GM23338 (cell line): ENCODE data around the gene SLC7A6. TPM values are rescaled to one million over a fixed set of nuclear protein-coding genes. Genes with fewer than 3 reads are reported as not detected.

ENCODE experiments used
- ATAC-seq: fragments of 200-7000 bp; cut with Tn5 transposase; 3 replicates; pipeline ENCODE4 v1.9.1; 2020
- DNase-seq: peaks from one replicate; pipeline ENCODE4 v3.0.0-alpha.2; 2015; ENCODE audit warnings: low spot score
- H2AFZ ChIP-seq: fragments of 200-600 bp; sonication (generic); 2 replicates; pipeline ENCODE4 v1.8.0; 2016; ENCODE audit warnings: antibody characterized with exemption, mild to moderate bottlenecking, moderate library complexity
- H3F3A ChIP-seq: fragments of 200-600 bp; sonication (generic); replicated peaks from 2 replicates; pipeline ENCODE4 v1.8.0; 2017; ENCODE audit warnings: antibody characterized with exemption, mixed run types, low read depth
- H3K27ac ChIP-seq: fragments of 200-600 bp; sonication (generic); 2 replicates; pipeline ENCODE4 v1.6.1; 2016; ENCODE audit warnings: low read depth
- H3K27me3 ChIP-seq: fragments of 200-600 bp; sonication (generic); 2 replicates; pipeline ENCODE4 v1.8.0; 2016; ENCODE audit warnings: mild to moderate bottlenecking, mixed run types, moderate library complexity; ENCODE audit not compliant: insufficient read depth
- H3K36me3 ChIP-seq: fragments of 200-600 bp; sonication (generic); 2 replicates; pipeline ENCODE4 v1.8.0; 2016; ENCODE audit warnings: mild to moderate bottlenecking; ENCODE audit not compliant: insufficient read depth
- H3K4me1 ChIP-seq: fragments of 200-600 bp; sonication (generic); 2 replicates; pipeline ENCODE4 v1.8.0; 2016; ENCODE audit warnings: mild to moderate bottlenecking, moderate library complexity; ENCODE audit not compliant: insufficient read depth
- H3K4me2 ChIP-seq: fragments of 200-600 bp; sonication (generic); 2 replicates; pipeline ENCODE4 v1.7.1; 2017; ENCODE audit warnings: mixed run types
- H3K4me3 ChIP-seq: fragments of 200-600 bp; sonication (generic); 2 replicates; pipeline ENCODE4 v1.6.1; 2016; ENCODE audit warnings: mixed run types
- H3K79me2 ChIP-seq: fragments of 200-600 bp; sonication (generic); replicated peaks from 2 replicates; pipeline ENCODE4 v1.8.0; 2017; ENCODE audit warnings: mild to moderate bottlenecking; ENCODE audit not compliant: insufficient read depth
- H3K9me2 ChIP-seq: fragments of 200-600 bp; sonication (generic); 2 replicates; pipeline ENCODE4 v1.8.0; 2017; ENCODE audit not compliant: insufficient read depth
- H4K20me1 ChIP-seq: fragments of 200-600 bp; sonication (generic); replicated peaks from 2 replicates; pipeline ENCODE4 v1.8.0; 2017; ENCODE audit warnings: mild to moderate bottlenecking; ENCODE audit not compliant: insufficient read depth
- H3K27ac Mint-ChIP-seq: 2 replicates; pipeline ENCODE4 v1.8.0; 2020; ENCODE audit warnings: inconsistent platforms, mild to moderate bottlenecking, moderate library complexity, mixed read lengths
- H3K27me3 Mint-ChIP-seq: 3 replicates; pipeline ENCODE4 v1.8.0; 2022; ENCODE audit warnings: low read depth, mild to moderate bottlenecking, moderate library complexity, mixed read lengths, inconsistent platforms; ENCODE audit not compliant: insufficient read depth, poor library complexity
- H3K36me3 Mint-ChIP-seq: 3 replicates; pipeline ENCODE4 v1.8.0; 2021; ENCODE audit warnings: low read depth, mild to moderate bottlenecking, inconsistent platforms, moderate library complexity, mixed read lengths
- H3K4me1 Mint-ChIP-seq: 3 replicates; pipeline ENCODE4 v1.8.0; 2020; ENCODE audit warnings: mild to moderate bottlenecking, inconsistent platforms, mixed read lengths
- H3K4me3 Mint-ChIP-seq: 3 replicates; pipeline ENCODE4 v1.8.0; 2021; ENCODE audit warnings: moderate library complexity, mild to moderate bottlenecking, inconsistent platforms, mixed read lengths
- H3K9me3 Mint-ChIP-seq: 3 replicates; pipeline ENCODE4 v1.8.0; 2020; ENCODE audit warnings: moderate library complexity, mild to moderate bottlenecking, inconsistent platforms, mixed read lengths
- CREB1 ChIP-seq: fragments of 250-450 bp; sonication (Bioruptor Pico); IDR thresholded peaks from 2 replicates; pipeline ENCODE4 v1.5.0; 2020; ENCODE audit warnings: low read depth, mild to moderate bottlenecking, moderate library complexity
- EZH2 ChIP-seq: fragments of 200-600 bp; sonication (generic); IDR thresholded peaks from one replicate; pipeline ENCODE4 v1.8.0; 2017; ENCODE audit warnings: antibody characterized with exemption, mild to moderate bottlenecking, low read depth; ENCODE audit not compliant: unreplicated experiment
- EZH2phosphoT487 ChIP-seq: fragments of 200-600 bp; sonication (generic); IDR thresholded peaks from one replicate; pipeline ENCODE4 v1.8.1; 2018; ENCODE audit warnings: antibody characterized with exemption; ENCODE audit not compliant: unreplicated experiment
- JUNB ChIP-seq: IDR thresholded peaks from one replicate; pipeline ENCODE4 v1.6.1; 2016; ENCODE audit warnings: antibody characterized with exemption; ENCODE audit not compliant: unreplicated experiment
- NANOG ChIP-seq: IDR thresholded peaks from 2 replicates; pipeline ENCODE4 v1.6.1; 2016; ENCODE audit warnings: antibody characterized with exemption, borderline replicate concordance
- POLR2AphosphoS5 ChIP-seq: IDR thresholded peaks from 2 replicates; pipeline ENCODE4 v1.6.1; 2016; ENCODE audit warnings: antibody characterized with exemption, low read depth
- STAT1 ChIP-seq: IDR thresholded peaks from one replicate; pipeline ENCODE4 v1.6.1; 2016; ENCODE audit warnings: antibody characterized with exemption; ENCODE audit not compliant: unreplicated experiment
- ZNF114 ChIP-seq: fragments of 250-450 bp; sonication (Bioruptor Pico); IDR thresholded peaks from 2 replicates; pipeline ENCODE4 v1.5.0; 2020; ENCODE audit warnings: mild to moderate bottlenecking, moderate library complexity
- ZNF331 ChIP-seq: fragments of 250-450 bp; sonication (Bioruptor Pico); IDR thresholded peaks from 2 replicates; pipeline ENCODE4 v1.5.0; 2020; ENCODE audit warnings: low read depth, mild to moderate bottlenecking, moderate library complexity
- polyA plus RNA-seq: library from polyadenylated mRNA; unstranded; fragments of >200 nt; fragmentation: Nextera tagmentation; extraction: Ambion mirVana; gene quantifications from 2 replicates; pipeline ENCODE4 v1.2.1, GENCODE V29; 2016
- total RNA-seq: library from RNA; depleted of rRNA; stranded (reverse); fragments of >200 nt; shearing (Covaris generic); gene quantifications from 2 replicates; pipeline ENCODE4 v1.2.3, GENCODE V29; 2014
- TF ChIP-seq, protein P1 (sequence below): IDR thresholded peaks from one replicate; pipeline ENCODE4 v1.6.1; 2018; ENCODE audit warnings: antibody characterized with exemption; ENCODE audit not compliant: unreplicated experiment
- TF ChIP-seq, protein P2 (sequence below), 2 experiments: fragments of 200-600 bp in 1 of 2; sonication (generic) in 1 of 2; conservative IDR thresholded peaks; 2 replicates each; pipeline versions ENCODE4 v1.5.1 to v1.6.1; 2016 to 2017; ENCODE audit warnings: antibody characterized with exemption in 2 of 2, low read depth in 2 of 2, mild to moderate bottlenecking in 2 of 2, moderate library complexity in 1 of 2
- TF ChIP-seq, protein P3 (sequence below): fragments of 250-450 bp; sonication (Bioruptor Pico); IDR thresholded peaks from 2 replicates; pipeline ENCODE4 v1.5.0; 2020; ENCODE audit warnings: mild to moderate bottlenecking, moderate library complexity
- TF ChIP-seq, protein P4 (sequence below): IDR thresholded peaks from 2 replicates; pipeline ENCODE4 v1.6.1; 2016; ENCODE audit warnings: antibody characterized with exemption

The SLC7A6 gene
- total and polyA plus RNA-seq, 2 experiments from 2014 or later: 16.6 to 30.9 TPM

DNA sequence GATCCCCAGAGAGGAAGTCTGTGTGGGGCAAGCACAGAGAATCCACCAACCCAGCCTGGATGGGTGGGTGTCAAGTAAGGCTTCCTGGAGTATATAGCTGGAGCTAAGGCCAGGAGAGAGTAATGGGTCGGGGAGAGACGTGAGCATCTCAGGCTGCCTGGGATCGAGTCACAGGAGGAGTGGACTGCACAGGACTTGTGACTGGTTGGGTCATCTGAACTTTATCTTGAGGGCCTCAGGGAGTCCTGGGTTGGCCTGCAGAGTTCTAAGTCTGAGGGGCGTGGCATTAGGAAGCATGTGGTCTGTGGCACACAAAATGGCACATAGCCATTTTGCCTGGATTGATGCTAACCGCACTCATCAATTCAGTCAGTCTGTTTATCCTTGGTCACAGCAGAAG lies 17.7 kb upstream of the SLC7A6 start:
- Histone ChIP-seq H3F3A (no peaks in the 10 kb centered on the region), H4K20me1 (no peaks in the 10 kb centered on the region), H2AFZ (no peak overlapping the region), H3K4me2 (no peak overlapping the region), H3K4me1 (no peaks in the 10 kb centered on the region; the same call in 1 of the 2 replicates), H3K27me3 (peaks cover 9% of the 10 kb centered on the region; the same call in 1 of the 2 replicates), H3K79me2 (no peaks in the 10 kb centered on the region), H3K4me3 (no peak overlapping the region), H3K36me3 (no peaks in the 10 kb centered on the region), H3K27ac (no peak overlapping the region), H3K9me2 (no peaks in the 10 kb centered on the region)
- H3K4me3 Mint-ChIP-seq: no peak overlapping the region
- DNase-seq (no peak), ATAC-seq (no peak)
- H3K9me3 Mint-ChIP-seq: no peaks in the 10 kb centered on the region
- H3K36me3 Mint-ChIP-seq: peaks cover 2% of the 10 kb centered on the region; the same call in 1 of the 3 replicates
- H3K4me1 Mint-ChIP-seq: 0 out of 3 replicates have a peak, but pooled peaks cover 4% of the 10 kb centered on the region
- H3K27me3 Mint-ChIP-seq: peaks cover 27% of the 10 kb centered on the region
- TF ChIP-seq, protein P1, sequence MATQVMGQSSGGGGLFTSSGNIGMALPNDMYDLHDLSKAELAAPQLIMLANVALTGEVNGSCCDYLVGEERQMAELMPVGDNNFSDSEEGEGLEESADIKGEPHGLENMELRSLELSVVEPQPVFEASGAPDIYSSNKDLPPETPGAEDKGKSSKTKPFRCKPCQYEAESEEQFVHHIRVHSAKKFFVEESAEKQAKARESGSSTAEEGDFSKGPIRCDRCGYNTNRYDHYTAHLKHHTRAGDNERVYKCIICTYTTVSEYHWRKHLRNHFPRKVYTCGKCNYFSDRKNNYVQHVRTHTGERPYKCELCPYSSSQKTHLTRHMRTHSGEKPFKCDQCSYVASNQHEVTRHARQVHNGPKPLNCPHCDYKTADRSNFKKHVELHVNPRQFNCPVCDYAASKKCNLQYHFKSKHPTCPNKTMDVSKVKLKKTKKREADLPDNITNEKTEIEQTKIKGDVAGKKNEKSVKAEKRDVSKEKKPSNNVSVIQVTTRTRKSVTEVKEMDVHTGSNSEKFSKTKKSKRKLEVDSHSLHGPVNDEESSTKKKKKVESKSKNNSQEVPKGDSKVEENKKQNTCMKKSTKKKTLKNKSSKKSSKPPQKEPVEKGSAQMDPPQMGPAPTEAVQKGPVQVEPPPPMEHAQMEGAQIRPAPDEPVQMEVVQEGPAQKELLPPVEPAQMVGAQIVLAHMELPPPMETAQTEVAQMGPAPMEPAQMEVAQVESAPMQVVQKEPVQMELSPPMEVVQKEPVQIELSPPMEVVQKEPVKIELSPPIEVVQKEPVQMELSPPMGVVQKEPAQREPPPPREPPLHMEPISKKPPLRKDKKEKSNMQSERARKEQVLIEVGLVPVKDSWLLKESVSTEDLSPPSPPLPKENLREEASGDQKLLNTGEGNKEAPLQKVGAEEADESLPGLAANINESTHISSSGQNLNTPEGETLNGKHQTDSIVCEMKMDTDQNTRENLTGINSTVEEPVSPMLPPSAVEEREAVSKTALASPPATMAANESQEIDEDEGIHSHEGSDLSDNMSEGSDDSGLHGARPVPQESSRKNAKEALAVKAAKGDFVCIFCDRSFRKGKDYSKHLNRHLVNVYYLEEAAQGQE: no peak
- TF ChIP-seq CREB1 (CRISPR knock-in tag) (no peak), EZH2 (no peak), POLR2AphosphoS5 (no peak), JUNB (no peak), NANOG (no peak), ZNF114 (CRISPR knock-in tag) (no peak), EZH2phosphoT487 (no peak), ZNF331 (no peak), STAT1 (no peak)
- TF ChIP-seq, protein P2, sequence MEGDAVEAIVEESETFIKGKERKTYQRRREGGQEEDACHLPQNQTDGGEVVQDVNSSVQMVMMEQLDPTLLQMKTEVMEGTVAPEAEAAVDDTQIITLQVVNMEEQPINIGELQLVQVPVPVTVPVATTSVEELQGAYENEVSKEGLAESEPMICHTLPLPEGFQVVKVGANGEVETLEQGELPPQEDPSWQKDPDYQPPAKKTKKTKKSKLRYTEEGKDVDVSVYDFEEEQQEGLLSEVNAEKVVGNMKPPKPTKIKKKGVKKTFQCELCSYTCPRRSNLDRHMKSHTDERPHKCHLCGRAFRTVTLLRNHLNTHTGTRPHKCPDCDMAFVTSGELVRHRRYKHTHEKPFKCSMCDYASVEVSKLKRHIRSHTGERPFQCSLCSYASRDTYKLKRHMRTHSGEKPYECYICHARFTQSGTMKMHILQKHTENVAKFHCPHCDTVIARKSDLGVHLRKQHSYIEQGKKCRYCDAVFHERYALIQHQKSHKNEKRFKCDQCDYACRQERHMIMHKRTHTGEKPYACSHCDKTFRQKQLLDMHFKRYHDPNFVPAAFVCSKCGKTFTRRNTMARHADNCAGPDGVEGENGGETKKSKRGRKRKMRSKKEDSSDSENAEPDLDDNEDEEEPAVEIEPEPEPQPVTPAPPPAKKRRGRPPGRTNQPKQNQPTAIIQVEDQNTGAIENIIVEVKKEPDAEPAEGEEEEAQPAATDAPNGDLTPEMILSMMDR (conservative IDR thresholded peaks at IDR 0.05; ENCODE audit: low read depth in 2 of 2): no peak
- TF ChIP-seq, protein P3, sequence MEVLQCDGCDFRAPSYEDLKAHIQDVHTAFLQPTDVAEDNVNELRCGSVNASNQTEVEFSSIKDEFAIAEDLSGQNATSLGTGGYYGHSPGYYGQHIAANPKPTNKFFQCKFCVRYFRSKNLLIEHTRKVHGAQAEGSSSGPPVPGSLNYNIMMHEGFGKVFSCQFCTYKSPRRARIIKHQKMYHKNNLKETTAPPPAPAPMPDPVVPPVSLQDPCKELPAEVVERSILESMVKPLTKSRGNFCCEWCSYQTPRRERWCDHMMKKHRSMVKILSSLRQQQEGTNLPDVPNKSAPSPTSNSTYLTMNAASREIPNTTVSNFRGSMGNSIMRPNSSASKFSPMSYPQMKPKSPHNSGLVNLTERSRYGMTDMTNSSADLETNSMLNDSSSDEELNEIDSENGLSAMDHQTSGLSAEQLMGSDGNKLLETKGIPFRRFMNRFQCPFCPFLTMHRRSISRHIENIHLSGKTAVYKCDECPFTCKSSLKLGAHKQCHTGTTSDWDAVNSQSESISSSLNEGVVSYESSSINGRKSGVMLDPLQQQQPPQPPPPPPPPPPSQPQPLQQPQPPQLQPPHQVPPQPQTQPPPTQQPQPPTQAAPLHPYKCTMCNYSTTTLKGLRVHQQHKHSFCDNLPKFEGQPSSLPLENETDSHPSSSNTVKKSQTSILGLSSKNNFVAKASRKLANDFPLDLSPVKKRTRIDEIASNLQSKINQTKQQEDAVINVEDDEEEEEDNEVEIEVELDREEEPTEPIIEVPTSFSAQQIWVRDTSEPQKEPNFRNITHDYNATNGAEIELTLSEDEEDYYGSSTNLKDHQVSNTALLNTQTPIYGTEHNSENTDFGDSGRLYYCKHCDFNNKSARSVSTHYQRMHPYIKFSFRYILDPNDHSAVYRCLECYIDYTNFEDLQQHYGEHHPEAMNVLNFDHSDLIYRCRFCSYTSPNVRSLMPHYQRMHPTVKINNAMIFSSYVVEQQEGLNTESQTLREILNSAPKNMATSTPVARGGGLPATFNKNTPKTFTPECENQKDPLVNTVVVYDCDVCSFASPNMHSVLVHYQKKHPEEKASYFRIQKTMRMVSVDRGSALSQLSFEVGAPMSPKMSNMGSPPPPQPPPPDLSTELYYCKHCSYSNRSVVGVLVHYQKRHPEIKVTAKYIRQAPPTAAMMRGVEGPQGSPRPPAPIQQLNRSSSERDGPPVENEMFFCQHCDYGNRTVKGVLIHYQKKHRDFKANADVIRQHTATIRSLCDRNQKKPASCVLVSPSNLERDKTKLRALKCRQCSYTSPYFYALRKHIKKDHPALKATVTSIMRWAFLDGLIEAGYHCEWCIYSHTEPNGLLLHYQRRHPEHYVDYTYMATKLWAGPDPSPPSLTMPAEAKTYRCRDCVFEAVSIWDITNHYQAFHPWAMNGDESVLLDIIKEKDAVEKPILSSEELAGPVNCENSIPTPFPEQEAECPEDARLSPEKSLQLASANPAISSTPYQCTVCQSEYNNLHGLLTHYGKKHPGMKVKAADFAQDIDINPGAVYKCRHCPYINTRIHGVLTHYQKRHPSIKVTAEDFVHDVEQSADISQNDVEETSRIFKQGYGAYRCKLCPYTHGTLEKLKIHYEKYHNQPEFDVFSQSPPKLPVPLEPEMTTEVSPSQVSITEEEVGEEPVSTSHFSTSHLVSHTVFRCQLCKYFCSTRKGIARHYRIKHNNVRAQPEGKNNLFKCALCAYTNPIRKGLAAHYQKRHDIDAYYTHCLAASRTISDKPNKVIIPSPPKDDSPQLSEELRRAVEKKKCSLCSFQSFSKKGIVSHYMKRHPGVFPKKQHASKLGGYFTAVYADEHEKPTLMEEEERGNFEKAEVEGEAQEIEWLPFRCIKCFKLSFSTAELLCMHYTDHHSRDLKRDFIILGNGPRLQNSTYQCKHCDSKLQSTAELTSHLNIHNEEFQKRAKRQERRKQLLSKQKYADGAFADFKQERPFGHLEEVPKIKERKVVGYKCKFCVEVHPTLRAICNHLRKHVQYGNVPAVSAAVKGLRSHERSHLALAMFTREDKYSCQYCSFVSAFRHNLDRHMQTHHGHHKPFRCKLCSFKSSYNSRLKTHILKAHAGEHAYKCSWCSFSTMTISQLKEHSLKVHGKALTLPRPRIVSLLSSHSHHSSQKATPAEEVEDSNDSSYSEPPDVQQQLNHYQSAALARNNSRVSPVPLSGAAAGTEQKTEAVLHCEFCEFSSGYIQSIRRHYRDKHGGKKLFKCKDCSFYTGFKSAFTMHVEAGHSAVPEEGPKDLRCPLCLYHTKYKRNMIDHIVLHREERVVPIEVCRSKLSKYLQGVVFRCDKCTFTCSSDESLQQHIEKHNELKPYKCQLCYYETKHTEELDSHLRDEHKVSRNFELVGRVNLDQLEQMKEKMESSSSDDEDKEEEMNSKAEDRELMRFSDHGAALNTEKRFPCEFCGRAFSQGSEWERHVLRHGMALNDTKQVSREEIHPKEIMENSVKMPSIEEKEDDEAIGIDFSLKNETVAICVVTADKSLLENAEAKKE (CRISPR knock-in tag): no peak
- TF ChIP-seq, protein P4, sequence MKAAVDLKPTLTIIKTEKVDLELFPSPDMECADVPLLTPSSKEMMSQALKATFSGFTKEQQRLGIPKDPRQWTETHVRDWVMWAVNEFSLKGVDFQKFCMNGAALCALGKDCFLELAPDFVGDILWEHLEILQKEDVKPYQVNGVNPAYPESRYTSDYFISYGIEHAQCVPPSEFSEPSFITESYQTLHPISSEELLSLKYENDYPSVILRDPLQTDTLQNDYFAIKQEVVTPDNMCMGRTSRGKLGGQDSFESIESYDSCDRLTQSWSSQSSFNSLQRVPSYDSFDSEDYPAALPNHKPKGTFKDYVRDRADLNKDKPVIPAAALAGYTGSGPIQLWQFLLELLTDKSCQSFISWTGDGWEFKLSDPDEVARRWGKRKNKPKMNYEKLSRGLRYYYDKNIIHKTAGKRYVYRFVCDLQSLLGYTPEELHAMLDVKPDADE: no peak
- H3K27ac Mint-ChIP-seq: no peak overlapping the region
